ENCODE data around the gene DNAH3. TPM values are rescaled to one million over a fixed set of nuclear protein-coding genes. Genes with fewer than 3 reads are reported as not detected.
"Not testable (repeated sequence)": the region's sequence is repeated elsewhere in the genome, so short reads cannot be mapped to it uniquely, and the experiment has no call there.

DNAH3 gene
- polyA plus RNA-seq, 2 of the 4 experiments (the other 2 are of a cell fraction) = 0.37 to 0.81 TPM

GRCh38 chr16:20931066-20931600, 219.5 kb downstream of the DNAH3 start:
- Histone ChIP-seq H3K4me1 (no peaks in the 10 kb centered on the region), H3K9me3 (no peaks in the 10 kb centered on the region), H3K4me2 (no peak overlapping the region), H3K4me3 (no peak overlapping the region), H3K27ac (no peak overlapping the region)
- CTCF ChIA-PET = interaction anchor here (1.0 to 1.3 kb wide), 3 partner anchors 15 to 257 kb away, joined by 3 read pairs; no protein-coding TSS in a partner anchor
- ATAC-seq (no peak), DNase-seq (ENCODE audit: low read depth in 1 of 2, low spot score in 1 of 2) (no peak), FAIRE-seq (no peak)
- WGBS (ENCODE audit: missing lambda C conversion rate) = 86% methylated on average over 5 of the region's 5 CpGs
- TF ChIP-seq KDM5A (IDR thresholded peaks at IDR 0.05) (no peak), RCOR1 (IDR thresholded peaks at IDR 0.05; ENCODE audit: low read depth, low read length) (no peak), HOXA7 (CRISPR knock-in tag; IDR thresholded peaks at IDR 0.05) (no peak), POLR2AphosphoS2 (conservative IDR thresholded peaks at IDR 0.05; ENCODE audit: low read length) (no peak)
- POLR2A ChIA-PET = no interaction called here

- FAIRE-seq (no peak), ATAC-seq (no peak)
These were observed 220.3 kb downstream of the DNAH3 start for GRCh38 chr16:20930365-20930690.

GRCh38 chr16:20929676-20930364, 220.8 kb downstream of the DNAH3 start:
- H3K4me2 ChIP-seq; H3K4me3 ChIP-seq; DNase-seq (ENCODE audit: low read depth in 1 of 2, low spot score in 1 of 2); H3K27ac ChIP-seq; H3K4me1 ChIP-seq; FAIRE-seq; POLR2A ChIA-PET; H3K9me3 ChIP-seq; ATAC-seq: not testable (repeated sequence)
- 68% methylated on average over 10 of the region's 10 CpGs for WGBS (ENCODE audit: missing lambda C conversion rate)
- CTCF ChIA-PET = interaction anchor here (0.6 to 1.6 kb wide), 5 partner anchors 9 to 190 kb away, joined by 3 read pairs; no protein-coding TSS in a partner anchor

More at GRCh38 chr16:20930365-20930690, 220.3 kb downstream of the DNAH3 start:
- Histone ChIP-seq H3K4me1 (no peaks in the 10 kb centered on the region), H3K27ac (no peak overlapping the region), H3K4me2 (no peak overlapping the region), H3K9me3 (no peaks in the 10 kb centered on the region), H3K4me3 (no peak overlapping the region)
- WGBS (ENCODE audit: missing lambda C conversion rate) = 97% methylated on average over 1 of the region's 1 CpG
- DNase-seq (ENCODE audit: low read depth in 1 of 2, low spot score in 1 of 2) = no peak
- CTCF ChIA-PET = interaction anchor here (0.6 to 1.6 kb wide), 5 partner anchors 10 to 191 kb away, joined by 3 read pairs; no protein-coding TSS in a partner anchor
- POLR2A ChIA-PET = no interaction called here
- TF ChIP-seq JUNB (IDR thresholded peaks at IDR 0.05) (no peak), CHD4 (IDR thresholded peaks at IDR 0.05; ENCODE audit: borderline replicate concordance) (no peak), CTCF (IDR thresholded peaks at IDR 0.05) (no peak), BHLHE40 (IDR thresholded peaks at IDR 0.05; ENCODE audit: low read depth, low read length) (no peak), POLR2AphosphoS2 (conservative IDR thresholded peaks at IDR 0.05; ENCODE audit: low read length) (no peak), E2F6 (IDR thresholded peaks at IDR 0.05; ENCODE audit: borderline replicate concordance, low read depth) (no peak), TFCP2L1 (CRISPR knock-in tag; IDR thresholded peaks at IDR 0.05) (no peak)

GRCh38 chr16:20928774-20929411, 221.8 kb downstream of the DNAH3 start:
- no peak overlapping the region for H3K4me2 ChIP-seq
- H3K4me1 ChIP-seq = no peaks in the 10 kb centered on the region
- H3K4me3 ChIP-seq = no peak overlapping the region
- no peak overlapping the region for H3K27ac ChIP-seq
- TF ChIP-seq SMC3 (IDR thresholded peaks at IDR 0.05) (no peak), PHF8 (IDR thresholded peaks at IDR 0.05; ENCODE audit: borderline replicate concordance, low read depth) (no peak), KDM5A (IDR thresholded peaks at IDR 0.05) (no peak), BHLHE40 (IDR thresholded peaks at IDR 0.05; ENCODE audit: low read depth, low read length) (no peak), MAFK (IDR thresholded peaks at IDR 0.05; ENCODE audit: partially characterized antibody) (no peak), HOXB13 (CRISPR knock-in tag; IDR thresholded peaks at IDR 0.05; ENCODE audit: low read depth) (no peak), EHMT2 (IDR thresholded peaks at IDR 0.05; ENCODE audit: low read depth) (no peak), NPAS2 (CRISPR knock-in tag; IDR thresholded peaks at IDR 0.05; ENCODE audit: borderline replicate concordance) (no peak), JUNB (IDR thresholded peaks at IDR 0.05) (no peak), HES2 (IDR thresholded peaks at IDR 0.05) (no peak), RCOR1 (IDR thresholded peaks at IDR 0.05; ENCODE audit: low read depth, low read length) (no peak), ZFP36 (IDR thresholded peaks at IDR 0.05; ENCODE audit: borderline replicate concordance, partially characterized antibody) (no peak), CBX8 (IDR thresholded peaks at IDR 0.05) (no peak), KDM1A (IDR thresholded peaks at IDR 0.05; ENCODE audit: low read depth) (no peak), CHD2 (IDR thresholded peaks at IDR 0.05; ENCODE audit: low read length, partially characterized antibody) (no peak), FOSB (CRISPR knock-in tag; IDR thresholded peaks at IDR 0.05) (no peak)
- WGBS (ENCODE audit: missing lambda C conversion rate) = 86% methylated on average over 5 of the region's 5 CpGs
- DNase-seq (ENCODE audit: low read depth in 1 of 2, low spot score in 1 of 2) (no peak), ATAC-seq (no peak), FAIRE-seq (no peak)
- CTCF ChIA-PET = interaction anchor here (0.9 kb wide), 1 partner anchor 8 kb away, joined by 3 read pairs; no protein-coding TSS in a partner anchor
- POLR2A ChIA-PET = no interaction called here
- H3K9me3 ChIP-seq = no peaks in the 10 kb centered on the region
